Stimulated activated CD8-positive, alpha-beta memory T cell treated with anti-CD3 and anti-CD28 coated beads, Interleukin-15, amount 100 ng/mL, for 24 hours (primary cell): ENCODE measurements around the gene PHC2.

Experiments used
- DNase-seq: peaks from one replicate; pipeline ENCODE4 v3.0.0-alpha.2; 2020; ENCODE audit warnings: low read depth

Gene PHC2

DNA sequence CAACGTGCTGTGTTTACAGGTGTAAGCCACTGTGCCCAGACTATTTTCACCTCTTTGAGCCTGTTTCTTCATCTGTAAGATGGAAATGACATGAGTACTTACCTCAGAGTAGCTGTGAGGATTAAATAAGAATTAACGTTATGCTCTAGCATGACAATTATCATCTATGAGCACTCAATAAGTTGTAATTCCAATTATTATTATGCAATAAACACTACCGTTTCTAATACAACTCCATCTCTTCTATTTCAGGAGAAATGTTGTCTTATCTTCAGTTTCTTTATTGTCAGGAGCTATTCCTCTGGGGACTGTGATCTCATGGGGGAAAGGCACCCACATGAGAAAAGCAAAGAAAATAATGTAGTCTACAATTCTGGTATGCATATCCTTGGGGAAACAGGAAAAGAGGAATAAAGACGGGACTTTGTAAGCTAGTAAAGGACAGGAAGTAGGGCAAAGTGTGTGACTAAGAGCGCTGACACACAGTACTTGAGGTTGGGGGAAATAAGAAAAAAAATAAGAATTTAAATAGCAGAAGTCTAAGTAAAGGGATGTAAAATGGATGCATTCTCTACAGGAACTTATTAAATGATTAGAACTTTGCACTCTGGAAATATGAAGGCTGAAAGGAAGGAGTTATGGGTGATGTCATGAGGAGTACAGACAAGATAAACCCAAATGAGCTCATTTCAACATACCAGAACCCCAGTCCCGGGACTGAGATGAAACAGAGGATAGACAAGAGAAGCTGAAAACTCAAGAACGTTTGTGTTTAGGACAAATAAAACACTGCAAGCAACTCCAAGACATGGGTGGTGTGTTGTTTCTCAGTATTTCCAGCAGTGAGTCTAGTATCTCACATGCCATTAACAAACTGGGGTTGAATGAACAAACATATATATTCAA, 9.8 kb downstream of the PHC2 start:
- DNase-seq, result no peak

DNA sequence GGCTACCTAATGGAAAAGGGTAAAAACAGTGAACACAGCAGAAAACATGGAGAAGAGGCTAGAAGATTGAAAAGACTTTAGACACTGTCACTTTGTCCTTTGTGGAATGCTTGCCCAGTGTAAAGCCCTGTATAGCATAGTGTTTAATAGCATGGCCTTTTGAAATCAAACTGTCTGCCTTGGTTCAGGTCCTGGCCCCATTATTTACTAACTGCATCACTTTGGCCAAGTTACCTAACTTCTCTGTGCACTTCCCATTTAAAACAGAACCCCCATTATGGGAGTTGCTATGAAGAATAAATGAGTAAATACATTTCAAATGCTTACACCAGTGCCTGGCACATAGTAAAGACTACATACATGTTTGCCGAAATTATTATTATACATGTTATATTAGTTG, 12.1 kb downstream of the PHC2 start:
- DNase-seq, result no peak

DNA sequence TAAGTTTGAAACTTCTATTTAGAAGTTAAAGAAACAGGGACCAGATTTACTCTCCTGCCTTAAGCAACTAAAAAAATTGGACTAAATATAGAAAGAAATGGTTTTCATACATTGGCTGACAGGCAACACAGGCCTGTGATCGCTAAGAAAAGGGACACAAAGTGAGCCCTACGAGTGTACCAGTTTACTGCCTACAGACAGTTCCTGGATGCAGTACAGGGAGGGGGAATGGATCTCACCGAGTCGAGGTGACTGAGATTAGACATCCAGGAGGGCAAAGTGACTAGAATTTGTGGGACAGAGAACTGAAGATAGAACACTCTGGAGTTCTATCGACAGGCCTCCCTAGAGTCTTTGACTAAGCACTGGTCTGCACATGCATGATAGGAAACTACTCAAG, 16.0 kb downstream of the PHC2 start:
- DNase-seq, result no peak

DNA sequence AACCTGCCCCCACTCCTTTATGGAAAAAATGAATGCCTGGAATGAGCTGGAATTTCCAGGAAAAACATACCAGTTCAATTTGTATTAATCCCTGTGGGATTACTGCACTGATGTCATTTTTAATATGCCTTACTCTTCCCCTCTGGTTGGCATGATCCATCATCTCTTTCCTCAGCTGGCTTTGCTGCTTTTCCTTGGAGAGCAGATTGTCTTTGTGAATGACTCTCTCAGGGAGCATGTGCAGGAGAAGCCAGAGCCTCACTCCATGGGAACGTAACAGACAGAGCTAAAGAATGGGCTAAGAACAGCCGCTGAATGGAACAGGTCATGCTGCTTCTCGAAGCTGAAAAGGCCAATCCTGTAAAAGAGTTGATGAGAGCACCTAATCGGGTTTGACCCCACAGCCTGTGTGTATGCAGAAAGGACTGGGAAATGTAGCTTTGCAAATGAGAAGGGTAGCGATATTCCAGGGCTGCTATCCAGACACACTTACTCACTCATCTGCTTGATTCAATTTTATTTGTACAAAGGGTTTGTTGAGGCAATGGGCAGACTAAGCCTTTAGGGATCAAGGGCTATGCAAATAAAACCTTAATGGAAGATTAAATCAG, 20.7 kb downstream of the PHC2 start:
- DNase-seq, result no peak

DNA sequence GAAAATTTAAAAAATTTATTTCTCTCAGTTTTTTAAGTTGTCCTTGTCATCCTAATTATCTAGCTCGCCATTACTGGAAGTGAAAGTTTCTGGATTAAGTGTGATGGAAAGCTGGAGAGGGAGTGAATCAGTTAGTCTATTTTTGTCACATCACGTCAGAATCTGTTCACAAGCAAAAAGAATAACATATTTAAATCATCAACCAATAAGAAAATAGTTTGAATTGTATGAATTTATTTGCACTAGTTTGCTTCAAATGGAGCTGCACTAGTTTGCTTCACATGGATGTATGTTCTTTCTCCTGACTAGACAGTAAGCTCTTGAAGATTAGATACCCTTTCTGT, 22.8 kb downstream of the PHC2 start:
- no peak for DNase-seq

DNA sequence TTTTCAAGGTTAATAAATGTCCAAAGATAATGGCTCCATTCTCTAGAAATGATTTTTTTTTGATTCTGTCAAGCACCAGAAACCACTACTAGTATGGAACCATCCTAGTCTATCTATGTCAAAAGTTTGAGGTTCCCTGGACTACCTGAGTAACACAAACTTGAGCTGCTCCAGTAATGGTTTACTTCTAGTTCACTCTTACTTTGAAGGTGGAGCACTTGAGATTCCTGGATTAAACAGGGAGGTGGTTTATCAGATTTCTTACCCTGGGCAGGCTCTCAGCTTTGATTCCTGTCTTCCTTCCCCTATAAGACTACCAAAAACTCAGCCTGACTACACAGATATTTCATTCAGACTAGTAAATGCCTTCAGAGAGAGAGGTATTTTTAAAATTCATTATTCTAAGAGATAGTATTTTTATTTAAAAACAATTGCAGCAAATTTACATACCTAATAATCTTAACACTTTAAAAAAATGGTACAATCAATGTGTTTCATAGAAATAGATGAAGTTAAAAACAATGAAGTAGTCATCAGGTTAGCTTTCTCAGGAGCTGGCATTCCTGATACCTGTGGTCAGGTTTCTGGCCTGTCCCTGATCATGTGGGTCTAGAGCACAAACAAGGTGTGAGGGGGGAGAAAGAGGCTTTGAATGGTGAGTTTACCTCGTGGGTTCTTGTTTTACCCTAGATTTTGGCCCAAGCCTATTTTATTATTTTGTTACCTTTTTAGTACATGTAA, 23.4 kb downstream of the PHC2 start:
- no peak for DNase-seq

DNA sequence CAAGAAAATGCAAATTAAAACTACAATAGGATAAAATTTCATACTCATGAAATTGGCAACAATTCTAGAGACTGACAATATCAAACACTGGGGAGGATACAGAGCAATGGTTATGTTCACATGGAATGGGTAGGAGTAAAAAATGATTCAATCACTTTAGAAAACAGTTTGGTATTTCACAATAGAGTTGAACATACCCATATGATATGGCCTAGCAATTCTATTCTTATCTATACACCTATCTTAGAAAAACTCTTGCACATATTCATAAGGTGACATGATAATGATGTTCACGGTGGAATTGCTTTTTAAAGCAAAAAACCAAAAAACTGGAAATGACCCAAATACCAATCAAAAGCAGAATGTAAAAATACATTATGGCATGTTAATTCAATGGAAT, 28.7 kb downstream of the PHC2 start:
- DNase-seq, result no peak

DNA sequence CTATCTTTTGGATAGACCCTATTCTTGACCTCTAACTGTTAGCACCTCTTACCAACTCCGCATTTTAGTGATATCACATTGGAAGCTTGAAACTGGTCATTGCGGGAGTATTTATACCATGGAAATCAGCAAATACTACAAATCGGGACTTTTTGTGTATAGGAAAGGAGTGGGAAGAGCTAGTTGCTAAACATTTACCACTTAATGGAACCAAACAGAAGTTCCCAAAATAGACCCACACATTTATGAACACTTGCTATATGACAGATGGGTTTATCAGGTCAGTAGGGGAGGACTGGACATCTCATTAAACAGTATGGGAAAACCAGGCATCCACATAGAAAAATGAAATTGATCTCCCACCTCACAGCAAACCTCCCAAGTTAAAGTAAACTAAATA, 29.4 kb downstream of the PHC2 start:
- DNase-seq, result no peak

DNA sequence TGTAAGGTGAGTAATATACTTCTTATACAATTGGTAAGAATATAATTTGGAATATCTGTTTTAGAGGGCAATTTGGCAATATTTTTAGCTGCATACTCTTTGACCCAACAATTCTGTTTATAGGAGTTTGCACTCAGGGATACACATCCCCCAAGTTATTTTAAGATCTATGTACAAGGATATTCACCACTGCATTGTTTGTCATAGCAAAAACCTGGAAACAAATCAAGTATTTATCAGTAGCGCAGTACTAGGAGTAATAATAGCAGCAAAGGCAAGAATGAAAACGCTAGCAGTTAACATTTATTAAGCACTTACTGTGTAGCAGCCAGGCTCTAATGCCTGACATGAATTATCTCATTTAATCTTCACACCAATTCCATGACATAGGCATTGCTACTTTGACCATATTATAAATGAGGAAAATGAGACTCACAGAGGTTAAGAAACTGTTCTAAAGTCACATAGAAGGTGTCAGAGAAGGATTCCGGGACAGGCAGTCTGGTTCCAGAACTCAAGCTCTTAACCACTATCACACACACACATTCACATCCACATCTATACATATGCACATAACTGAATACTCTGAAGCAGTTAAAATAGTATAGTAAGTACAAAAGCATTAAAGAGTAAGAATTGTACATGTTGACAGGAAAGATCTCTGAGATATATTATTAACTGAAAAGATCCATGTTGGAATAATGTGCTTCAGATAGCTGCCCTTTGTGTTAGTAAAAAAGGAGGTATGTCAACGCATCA, 30.6 kb downstream of the PHC2 start:
- no peak for DNase-seq

DNA sequence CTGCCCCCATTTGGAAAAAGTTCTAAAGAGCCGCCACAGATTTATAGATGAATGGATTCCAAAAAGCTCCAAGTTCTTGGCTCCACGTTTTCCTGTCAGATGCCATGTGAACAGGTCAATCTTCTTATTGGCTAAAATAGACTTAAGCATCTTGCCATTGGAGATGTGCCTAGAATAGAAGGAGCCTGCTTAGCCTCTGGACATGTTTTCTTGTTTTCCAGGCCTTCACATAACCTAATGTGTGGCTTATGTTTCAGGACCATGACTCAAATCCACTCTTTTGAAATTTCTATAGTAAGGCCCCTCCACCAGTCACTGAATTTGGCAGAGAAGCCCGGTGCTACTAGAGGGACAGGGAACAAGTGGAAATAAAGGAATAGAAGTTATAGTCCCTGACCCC, 31.5 kb downstream of the PHC2 start:
- DNase-seq, result no peak

DNA sequence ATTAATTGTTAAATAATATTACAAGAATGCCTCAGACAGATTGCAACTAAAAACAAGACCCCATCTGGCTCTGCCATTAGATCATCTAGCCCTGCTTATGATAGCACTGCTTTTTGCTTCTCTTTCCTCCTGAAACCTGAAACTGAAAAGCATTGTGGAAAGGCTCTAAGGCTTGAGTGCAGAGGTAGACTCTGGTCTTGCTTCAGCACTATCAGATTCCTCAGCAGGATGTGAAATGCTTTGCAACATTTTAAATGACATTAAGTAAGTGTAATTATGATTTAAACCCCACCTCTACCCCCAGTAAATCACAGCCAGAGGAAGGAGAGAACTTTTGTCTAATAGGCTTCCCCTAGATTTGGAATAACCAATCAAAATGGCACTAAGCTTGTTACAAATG, 32.9 kb downstream of the PHC2 start:
- DNase-seq, result no peak

DNA sequence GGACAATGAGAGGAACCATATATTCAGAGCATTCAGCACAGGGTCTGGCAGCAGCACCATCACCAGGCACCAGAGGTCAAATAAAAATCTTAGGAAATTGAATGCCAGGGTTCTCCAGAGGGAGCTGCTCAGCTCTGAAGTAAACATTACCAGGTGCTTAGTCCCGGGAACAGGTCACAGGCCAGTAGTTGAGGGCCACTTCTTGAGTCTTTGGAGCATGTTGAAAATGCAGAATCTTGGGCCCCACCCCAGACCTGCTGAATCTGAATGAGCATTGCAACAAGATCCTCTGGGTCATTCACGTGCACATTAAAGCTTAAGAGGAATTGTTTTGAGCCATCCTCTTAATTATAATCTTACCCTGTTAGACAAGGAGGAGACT, 33.8 kb downstream of the PHC2 start:
- no peak for DNase-seq

DNA sequence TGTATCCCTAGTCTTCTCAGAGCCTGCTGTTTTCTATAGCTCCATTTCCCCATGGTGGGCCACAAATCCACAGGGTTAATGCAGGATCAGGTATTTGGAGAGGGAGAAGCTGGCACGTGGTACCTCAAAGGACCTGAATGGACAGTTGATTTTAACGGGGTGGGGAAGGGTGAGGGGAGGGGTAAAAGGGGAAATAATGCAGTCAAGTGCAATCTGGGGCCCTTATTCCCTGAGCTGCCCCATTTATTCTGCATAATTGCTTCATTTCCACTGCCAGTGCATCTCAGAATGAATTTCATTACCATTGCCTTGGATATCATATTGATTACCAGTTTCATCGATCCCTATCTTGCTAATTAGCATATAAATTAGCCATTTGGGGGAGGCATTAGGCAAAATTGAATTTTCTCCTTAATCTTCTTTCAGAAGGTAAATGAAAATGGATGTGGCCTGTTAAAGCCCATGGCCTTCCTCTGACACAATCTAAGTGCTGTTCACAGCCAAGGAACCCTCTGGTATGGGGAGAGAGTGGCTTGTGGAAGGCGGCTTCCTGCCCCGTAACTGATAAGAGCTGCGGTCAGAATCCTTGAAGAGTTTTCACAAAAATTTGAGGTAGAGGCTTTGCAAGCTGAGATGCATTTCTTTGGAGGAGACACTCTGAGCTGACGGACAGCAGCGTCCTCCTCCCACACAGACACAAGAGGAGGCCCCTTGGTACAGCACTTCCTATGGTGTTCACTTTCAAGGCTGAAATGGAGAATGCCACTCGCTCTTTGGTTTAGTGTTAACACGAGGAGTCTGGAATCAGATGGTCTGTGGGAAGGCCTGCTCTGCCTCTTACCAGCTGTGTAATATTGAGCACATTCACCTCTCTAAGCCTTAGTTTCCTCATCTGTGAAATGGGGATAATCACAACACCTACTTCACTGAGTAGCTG, 34.4 kb downstream of the PHC2 start:
- DNase-seq, result no peak

DNA sequence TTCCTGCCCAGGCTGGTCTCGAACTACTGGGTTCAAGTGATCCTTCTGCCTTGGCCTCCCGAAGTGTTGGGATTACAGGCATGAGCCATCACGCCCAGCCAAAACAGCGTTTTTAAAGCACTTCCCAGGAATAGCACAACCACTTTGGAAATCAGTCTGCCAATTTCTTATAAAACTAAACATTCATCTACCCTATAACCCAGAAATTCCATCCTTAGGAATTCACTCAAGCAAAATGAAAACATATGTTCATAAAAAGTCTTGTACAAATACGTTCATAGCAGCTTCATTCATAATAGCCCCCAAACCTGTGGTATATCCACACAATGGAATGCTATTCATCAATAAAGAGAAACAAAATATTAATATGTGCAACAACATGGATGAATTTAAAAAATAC, 36.1 kb downstream of the PHC2 start:
- DNase-seq, result no peak

DNA sequence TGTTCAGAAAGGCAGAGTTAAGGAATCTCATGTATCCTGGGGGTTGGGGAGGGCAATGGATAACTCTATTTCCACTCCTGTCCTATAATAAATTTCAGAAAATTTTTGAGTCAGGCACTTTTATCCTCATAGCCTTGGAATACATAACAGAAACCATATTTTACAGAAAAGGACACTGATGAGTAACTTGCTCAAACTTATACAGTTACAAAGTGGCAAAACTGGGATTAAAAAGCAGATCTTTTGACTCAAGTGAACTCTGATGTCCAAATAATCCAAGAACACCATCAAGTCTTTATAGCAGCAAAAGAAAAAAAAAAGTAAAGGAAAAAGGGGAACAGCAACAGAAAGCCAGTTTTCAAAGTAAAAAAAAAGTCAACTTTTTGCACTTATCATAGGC, 36.9 kb downstream of the PHC2 start:
- DNase-seq, result no peak

DNA sequence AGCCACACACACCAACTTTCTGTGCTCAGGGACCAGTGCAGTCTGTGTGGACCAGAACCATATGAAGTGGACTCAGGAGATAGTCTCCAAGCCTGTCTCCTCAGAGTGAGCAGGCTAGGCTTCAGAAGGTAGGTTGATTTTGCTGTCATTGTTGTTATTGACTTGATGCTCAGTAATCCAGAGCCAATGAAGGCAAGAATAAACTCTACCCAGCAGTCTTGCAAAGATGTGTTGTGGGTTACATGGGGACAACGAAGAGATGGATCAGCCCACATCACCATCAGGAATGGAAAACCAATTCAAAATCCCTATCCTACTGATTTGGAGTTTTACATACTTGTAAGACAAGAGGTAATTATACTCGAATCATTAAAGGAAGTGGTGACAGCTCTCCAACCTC, 37.4 kb downstream of the PHC2 start:
- DNase-seq, result no peak

DNA sequence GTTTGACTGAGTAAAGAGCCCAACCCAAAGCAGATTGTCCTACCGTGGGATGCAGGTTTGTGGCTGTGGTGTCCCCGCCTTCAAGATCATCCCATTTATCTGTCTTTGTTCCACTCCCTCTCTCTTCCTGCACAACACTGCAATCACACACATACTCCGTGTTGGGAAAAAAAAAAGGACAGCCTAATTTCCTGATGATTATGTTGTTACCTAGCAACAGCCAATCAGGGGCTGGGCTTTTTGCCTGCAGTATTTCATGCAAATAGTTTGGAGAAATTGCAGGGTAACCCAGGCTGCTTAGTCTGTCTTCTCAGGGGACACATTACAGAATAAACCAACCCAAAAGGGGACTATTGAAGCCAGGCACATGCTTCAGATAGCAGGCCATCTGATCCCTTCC, 38.3 kb downstream of the PHC2 start:
- DNase-seq, result no peak

DNA sequence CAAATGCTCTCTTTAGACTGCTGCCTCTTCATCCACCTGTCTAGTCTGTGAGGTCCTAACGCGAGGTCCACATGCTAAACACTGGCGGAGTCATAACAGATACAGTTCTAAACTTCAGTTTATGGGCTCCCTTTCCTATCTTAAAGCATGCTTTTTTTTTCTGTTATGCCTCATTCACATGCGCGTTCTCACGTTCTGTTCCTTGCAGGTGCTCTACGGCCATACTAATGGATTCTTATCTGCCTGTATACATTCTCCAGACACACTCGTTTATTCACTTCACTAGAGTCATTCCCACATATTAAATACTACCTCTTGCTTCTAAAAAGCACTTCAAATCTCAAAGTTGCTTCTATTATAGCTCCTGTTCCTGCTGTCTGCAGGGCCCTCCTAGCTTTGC, 38.7 kb downstream of the PHC2 start:
- no peak for DNase-seq

DNA sequence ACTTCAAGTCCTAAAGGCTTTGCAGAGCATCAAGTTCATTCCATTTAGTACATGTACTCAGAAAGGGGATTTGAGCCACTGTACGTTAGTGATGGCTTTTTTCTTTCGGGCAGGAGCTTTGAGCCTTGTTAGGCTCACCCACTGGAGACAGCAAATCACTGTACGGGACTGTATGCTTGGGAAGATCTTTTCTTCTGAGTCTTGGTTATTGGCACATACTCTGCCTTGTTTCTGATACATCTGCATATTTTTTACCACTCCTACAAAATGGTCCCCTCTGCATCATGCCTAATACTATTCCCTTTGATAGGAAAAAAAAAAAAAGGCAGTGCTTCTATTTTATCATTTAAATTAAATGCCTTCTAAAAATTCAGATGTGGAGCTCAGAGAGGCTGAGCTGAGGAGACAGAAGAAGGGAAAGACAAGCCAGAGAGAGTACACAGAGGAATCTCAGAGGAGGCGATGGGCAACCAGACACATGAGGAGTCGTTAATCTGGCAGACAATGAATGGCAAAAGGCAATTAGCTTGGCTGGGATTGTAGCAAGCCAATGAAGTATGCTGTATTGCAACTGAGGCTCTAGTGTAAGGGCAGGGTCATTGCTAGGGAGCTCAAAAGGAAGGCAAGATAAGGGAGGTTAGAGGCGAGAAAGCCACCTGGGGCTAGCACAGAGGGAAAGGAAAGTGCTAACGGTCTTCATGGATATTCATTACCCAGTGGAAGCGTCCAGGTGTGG, 39.4 kb downstream of the PHC2 start:
- DNase-seq, result no peak

DNA sequence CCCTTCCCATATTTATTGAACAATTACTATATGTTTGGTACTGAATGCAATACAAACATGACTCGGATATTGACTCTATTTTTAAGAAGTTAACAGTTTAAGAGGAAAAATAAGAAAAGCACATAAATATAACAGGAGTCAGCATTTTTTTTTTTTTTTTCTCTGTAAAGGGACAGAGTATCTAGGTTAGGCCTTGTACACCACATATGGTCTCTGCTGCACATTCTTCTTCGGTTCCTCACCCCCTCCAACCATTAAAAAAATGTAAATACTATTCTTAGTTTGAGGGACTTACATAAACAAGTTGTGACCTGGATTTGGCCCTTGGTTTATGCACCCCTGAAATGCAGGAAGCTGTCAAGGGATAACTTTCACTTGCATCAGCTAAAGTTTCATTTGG, 40.4 kb downstream of the PHC2 start:
- DNase-seq, result no peak
